PC-9 (cell line): ENCODE data around the gene KRT77.

ENCODE experiments used
- CTCF ChIP-seq: fragments of 200-600 bp; sonication (generic); conservative IDR thresholded peaks from 2 replicates; pipeline ENCODE4 v1.6.1; 2017; ENCODE audit warnings: mixed run types, antibody characterized with exemption, mild to moderate bottlenecking, moderate library complexity
- EZH2 ChIP-seq: fragments of 200-600 bp; sonication (generic); IDR thresholded peaks from 2 replicates; pipeline ENCODE4 v1.8.0; 2017; ENCODE audit warnings: antibody characterized with exemption, low read depth

DNA sequence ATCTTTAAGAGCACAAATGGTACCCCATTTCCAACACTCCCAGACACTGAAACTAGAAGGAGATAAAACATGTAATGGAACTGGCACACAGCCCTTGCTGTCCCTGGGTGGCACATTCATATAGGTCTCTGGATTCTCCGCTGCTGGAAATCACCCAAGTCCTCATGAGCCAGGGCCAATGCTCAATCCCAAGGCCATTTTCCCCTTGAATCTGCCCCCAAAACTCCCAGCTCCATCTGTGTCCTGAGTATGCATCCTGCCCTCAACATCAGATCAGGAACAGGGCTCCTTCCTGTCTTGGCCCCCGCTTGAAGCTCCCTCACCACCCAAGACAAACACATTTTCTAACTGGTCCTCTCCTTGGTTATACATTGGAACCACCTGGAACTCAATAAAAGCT lies 49.2 kb upstream of the KRT77 start:
- TF ChIP-seq EZH2 (no peak), CTCF (no peak)
